OCI-LY3 (cell line): ENCODE measurements around the gene PTTG1IP.

ENCODE experiments used
- EZH2phosphoT487 ChIP-seq: fragments of 200-600 bp; shearing (Covaris generic); IDR thresholded peaks from 2 replicates; pipeline ENCODE4 v1.6.1; 2018; ENCODE audit warnings: antibody characterized with exemption, mixed run types, low read depth
- TF ChIP-seq, protein P1 (sequence below): fragments of 200-600, 300-600 bp; sonication (generic); IDR thresholded peaks from 2 replicates; pipeline ENCODE4 v1.5.1; 2014; ENCODE audit warnings: antibody characterized with exemption, low read length, low read depth

GRCh38 chr21:44813149-44813548 lies 60.3 kb downstream of the PTTG1IP start:
- TF ChIP-seq, protein P1, sequence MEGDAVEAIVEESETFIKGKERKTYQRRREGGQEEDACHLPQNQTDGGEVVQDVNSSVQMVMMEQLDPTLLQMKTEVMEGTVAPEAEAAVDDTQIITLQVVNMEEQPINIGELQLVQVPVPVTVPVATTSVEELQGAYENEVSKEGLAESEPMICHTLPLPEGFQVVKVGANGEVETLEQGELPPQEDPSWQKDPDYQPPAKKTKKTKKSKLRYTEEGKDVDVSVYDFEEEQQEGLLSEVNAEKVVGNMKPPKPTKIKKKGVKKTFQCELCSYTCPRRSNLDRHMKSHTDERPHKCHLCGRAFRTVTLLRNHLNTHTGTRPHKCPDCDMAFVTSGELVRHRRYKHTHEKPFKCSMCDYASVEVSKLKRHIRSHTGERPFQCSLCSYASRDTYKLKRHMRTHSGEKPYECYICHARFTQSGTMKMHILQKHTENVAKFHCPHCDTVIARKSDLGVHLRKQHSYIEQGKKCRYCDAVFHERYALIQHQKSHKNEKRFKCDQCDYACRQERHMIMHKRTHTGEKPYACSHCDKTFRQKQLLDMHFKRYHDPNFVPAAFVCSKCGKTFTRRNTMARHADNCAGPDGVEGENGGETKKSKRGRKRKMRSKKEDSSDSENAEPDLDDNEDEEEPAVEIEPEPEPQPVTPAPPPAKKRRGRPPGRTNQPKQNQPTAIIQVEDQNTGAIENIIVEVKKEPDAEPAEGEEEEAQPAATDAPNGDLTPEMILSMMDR = no peak
- no peak for TF ChIP-seq EZH2phosphoT487
